Measurements from ENCODE around the gene ATP11A.

DNA sequence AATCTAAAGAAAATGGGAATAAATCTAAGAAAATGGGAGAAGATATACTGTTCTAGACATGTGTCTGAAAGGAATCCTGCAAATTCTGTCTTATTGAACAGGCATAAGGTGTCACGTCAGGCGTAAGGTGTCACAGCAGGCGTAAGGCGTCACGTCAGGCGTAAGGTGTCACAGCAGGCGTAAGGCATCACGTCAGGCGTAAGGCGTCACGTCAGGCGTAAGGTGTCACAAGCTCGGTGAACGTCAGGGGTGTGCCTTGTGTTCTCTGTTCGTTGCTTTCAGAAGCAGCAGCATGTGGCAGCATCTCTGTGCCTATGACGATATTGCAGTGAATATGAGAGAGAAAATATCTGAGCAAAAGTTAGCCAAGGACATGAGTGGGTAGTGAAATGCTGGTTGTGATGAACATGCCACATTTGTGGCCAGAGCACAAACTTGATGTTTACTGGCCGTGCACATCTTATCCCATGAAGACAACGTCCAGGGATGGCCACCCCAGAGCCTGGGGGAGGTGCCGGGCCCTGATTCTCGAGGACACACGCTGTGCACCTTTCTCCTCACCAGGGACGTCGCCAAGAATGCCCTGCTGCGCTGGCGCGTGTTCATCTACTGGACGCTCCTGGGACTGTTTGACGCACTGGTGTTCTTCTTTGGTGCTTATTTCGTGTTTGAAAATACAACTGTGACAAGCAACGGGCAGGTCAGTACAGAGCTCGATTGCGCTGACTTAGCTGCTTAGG lies 172.2 kb downstream of the ATP11A start:
- TF ChIP-seq, protein P1, sequence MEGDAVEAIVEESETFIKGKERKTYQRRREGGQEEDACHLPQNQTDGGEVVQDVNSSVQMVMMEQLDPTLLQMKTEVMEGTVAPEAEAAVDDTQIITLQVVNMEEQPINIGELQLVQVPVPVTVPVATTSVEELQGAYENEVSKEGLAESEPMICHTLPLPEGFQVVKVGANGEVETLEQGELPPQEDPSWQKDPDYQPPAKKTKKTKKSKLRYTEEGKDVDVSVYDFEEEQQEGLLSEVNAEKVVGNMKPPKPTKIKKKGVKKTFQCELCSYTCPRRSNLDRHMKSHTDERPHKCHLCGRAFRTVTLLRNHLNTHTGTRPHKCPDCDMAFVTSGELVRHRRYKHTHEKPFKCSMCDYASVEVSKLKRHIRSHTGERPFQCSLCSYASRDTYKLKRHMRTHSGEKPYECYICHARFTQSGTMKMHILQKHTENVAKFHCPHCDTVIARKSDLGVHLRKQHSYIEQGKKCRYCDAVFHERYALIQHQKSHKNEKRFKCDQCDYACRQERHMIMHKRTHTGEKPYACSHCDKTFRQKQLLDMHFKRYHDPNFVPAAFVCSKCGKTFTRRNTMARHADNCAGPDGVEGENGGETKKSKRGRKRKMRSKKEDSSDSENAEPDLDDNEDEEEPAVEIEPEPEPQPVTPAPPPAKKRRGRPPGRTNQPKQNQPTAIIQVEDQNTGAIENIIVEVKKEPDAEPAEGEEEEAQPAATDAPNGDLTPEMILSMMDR (IDR thresholded peaks at IDR 0.05 in 8 of 11, conservative IDR thresholded peaks at IDR 0.05 in 3 of 11) = no peak
- TF ChIP-seq POLR2A (IDR thresholded peaks at IDR 0.05) (no peak), POLR2AphosphoS5 (IDR thresholded peaks at IDR 0.05) (no peak)
